Liver (tissue), 9 donors: ENCODE data around the gene PSMD1. TPM values are rescaled to one million over a fixed set of nuclear protein-coding genes. Genes with fewer than 3 reads are reported as not detected.
A peak's percentile ranks its signal among the peaks of the same experiment; 100 is the strongest.

Experiments used
- DNase-seq: peaks from one replicate; pipeline ENCODE4 v3.0.0-alpha.2; 2017; ENCODE audit warnings: low spot score
- H3K27ac ChIP-seq, 2 donors: one replicate each; pipeline ENCODE4 v1.7.0; 2013; ENCODE audit warnings: inconsistent platforms in 2 of 2, low read length in 2 of 2, control low read depth in 1 of 2, low read depth in 1 of 2, mild to moderate bottlenecking in 1 of 2
- H3K27me3 ChIP-seq, 4 donors: one replicate each; pipeline versions ENCODE4 v1.6.1 to v1.7.0; 2013; ENCODE audit warnings: low read length in 3 of 4, inconsistent platforms in 1 of 4, mild to moderate bottlenecking in 1 of 4, moderate library complexity in 1 of 4; ENCODE audit not compliant: control insufficient read depth in 4 of 4, insufficient read depth in 4 of 4
- H3K36me3 ChIP-seq, 4 donors: one replicate each; pipeline versions ENCODE4 v1.6.1 to v1.7.0; 2013; ENCODE audit warnings: low read length in 3 of 4, mild to moderate bottlenecking in 3 of 4, low read depth in 1 of 4, moderate library complexity in 1 of 4; ENCODE audit not compliant: control insufficient read depth in 4 of 4, insufficient read depth in 3 of 4
- H3K4me1 ChIP-seq, 4 donors: one replicate each; pipeline versions ENCODE4 v1.6.1 to v1.7.0; 2013; ENCODE audit warnings: low read length in 3 of 4, mild to moderate bottlenecking in 3 of 4, moderate library complexity in 1 of 4; ENCODE audit not compliant: control insufficient read depth in 4 of 4, insufficient read depth in 4 of 4
- H3K4me3 ChIP-seq, 3 donors: one replicate each; pipeline versions ENCODE4 v1.6.1 to v1.7.0; 2013; ENCODE audit warnings: low read length in 3 of 3, control low read depth in 1 of 3, low read depth in 1 of 3, mild to moderate bottlenecking in 1 of 3
- H3K9ac ChIP-seq, 2 donors: one replicate each; pipeline ENCODE4 v1.7.0; 2013; ENCODE audit warnings: low read length in 2 of 2, mild to moderate bottlenecking in 2 of 2, moderate library complexity in 2 of 2, control low read depth in 1 of 2, low read depth in 1 of 2
- H3K9me3 ChIP-seq, 4 donors: one replicate each; pipeline versions ENCODE4 v1.6.1 to v1.7.0; 2013; ENCODE audit warnings: low read length in 3 of 4; ENCODE audit not compliant: control insufficient read depth in 4 of 4
- ATF3 ChIP-seq: IDR thresholded peaks from 2 replicates; pipeline ENCODE4 v1.6.1; 2016; ENCODE audit warnings: antibody characterized with exemption
- CTCF ChIP-seq: fragments of 150-350 bp; IDR thresholded peaks from 2 replicates; pipeline ENCODE4 v1.5.1; 2017; ENCODE audit warnings: improper control_type of control experiment, low read depth, low read length; ENCODE audit not compliant: missing input control
- EGR1 ChIP-seq, 2 donors: IDR thresholded peaks; 2 replicates each; pipeline ENCODE4 v1.6.1; 2016 to 2018; ENCODE audit warnings: antibody characterized with exemption in 2 of 2, low read depth in 2 of 2
- FOXA1 ChIP-seq: IDR thresholded peaks from 2 replicates; pipeline ENCODE4 v1.6.1; 2016; ENCODE audit warnings: antibody characterized with exemption
- GABPA ChIP-seq, 2 donors: IDR thresholded peaks in 1 of 2; conservative IDR thresholded peaks in 1 of 2; 2 replicates each; pipeline ENCODE4 v1.6.1; 2016; ENCODE audit warnings: antibody characterized with exemption in 2 of 2, mild to moderate bottlenecking in 1 of 2, moderate library complexity in 1 of 2
- HNF4G ChIP-seq: IDR thresholded peaks from 2 replicates; pipeline ENCODE4 v1.6.1; 2016; ENCODE audit warnings: antibody characterized with exemption
- NR2F2 ChIP-seq: IDR thresholded peaks from 2 replicates; pipeline ENCODE4 v1.6.1; 2016; ENCODE audit warnings: antibody characterized with exemption
- RAD21 ChIP-seq, 2 donors: IDR thresholded peaks; 2 replicates each; pipeline ENCODE4 v1.6.1; 2016; ENCODE audit warnings: antibody characterized with exemption in 2 of 2, mild to moderate bottlenecking in 2 of 2
- REST ChIP-seq: IDR thresholded peaks from 2 replicates; pipeline ENCODE4 v1.6.1; 2016; ENCODE audit warnings: antibody characterized with exemption, mild to moderate bottlenecking
- RXRA ChIP-seq, 2 donors: IDR thresholded peaks; 2 replicates each; pipeline ENCODE4 v1.6.1; 2017 to 2018; ENCODE audit warnings: antibody characterized with exemption in 2 of 2, mild to moderate bottlenecking in 1 of 2
- SP1 ChIP-seq: IDR thresholded peaks from 2 replicates; pipeline ENCODE4 v1.6.1; 2018; ENCODE audit warnings: antibody characterized with exemption, mild to moderate bottlenecking
- YY1 ChIP-seq: IDR thresholded peaks from 2 replicates; pipeline ENCODE4 v1.6.1; 2016; ENCODE audit warnings: antibody characterized with exemption, mild to moderate bottlenecking
- ZBTB33 ChIP-seq: IDR thresholded peaks from 2 replicates; pipeline ENCODE4 v1.6.1; 2016; ENCODE audit warnings: antibody characterized with exemption
- WGBS: extraction: QIAGEN DNeasy Blood & Tissue Kit; methylation state at CpG from one replicate; pipeline ENCODE4 v1.1.7; 2013; 5-methylcytosine and 5-hydroxymethylcytosine counted together
- polyA plus RNA-seq, 2 donors: library from polyadenylated mRNA; stranded (reverse) in 1 of 2; unstranded in 1 of 2; fragments of 200-250 nt in 1 of 2; fragments of >200 nt in 1 of 2; fragmentation: Nextera tagmentation in 1 of 2; extraction: Ambion mirVana in 1 of 2; gene quantifications; one replicate each; pipeline versions ENCODE4 v1.2.1 to v1.2.3, GENCODE V29; 2013 to 2015
- total RNA-seq, 2 donors: library from RNA; depleted of rRNA; stranded (reverse); fragments of >200 nt; gene quantifications; one replicate each; pipeline ENCODE4 v1.2.3, GENCODE V29; 2014
- donor health status: healthy.
- donor health status: healthy.
- donor health status: healthy.
- donor health status: healthy.
- donor health status: healthy.

PSMD1 gene
- total and polyA plus RNA-seq, 4 donors: 31.7 to 83.3 (median 68.1) TPM

GRCh38 chr2:231159306-231159705 is 102.6 kb downstream of the PSMD1 start (continued):
- TF ChIP-seq ZBTB33: no peak
- TF ChIP-seq HNF4G: no peak
- no peak for TF ChIP-seq YY1

GRCh38 chr2:231160701-231161100 is 104.0 kb downstream of the PSMD1 start:
- 96% methylated on average over 5 of the region's 5 CpGs for WGBS
- TF ChIP-seq NR2F2 (no peak), REST (no peak), FOXA1 (no peak), SP1 (no peak), EGR1 (IDR thresholded peaks at IDR 0.05; ENCODE audit: low read depth in 2 of 2) (no peak), ATF3 (no peak)
- Histone ChIP-seq H3K4me3 (no peak overlapping the region), H3K27ac (no peak overlapping the region), H3K36me3 (peaks cover 1 to 29% (median 18%) of the 10 kb centered on the region in 4 donors), H3K9ac (no peak overlapping the region), H3K4me1 (no peaks in the 10 kb centered on the region), H3K9me3 (no peaks in the 10 kb centered on the region), H3K27me3 (no peaks in the 10 kb centered on the region)
- DNase-seq: no peak

- Histone ChIP-seq H3K36me3 (peaks cover 3 to 35% (median 24%) of the 10 kb centered on the region in 4 donors), H3K4me3 (no peak overlapping the region), H3K4me1 (no peaks in the 10 kb centered on the region), H3K27ac (no peak overlapping the region), H3K9ac (no peak overlapping the region), H3K9me3 (no peaks in the 10 kb centered on the region), H3K27me3 (no peaks in the 10 kb centered on the region)
- TF ChIP-seq GABPA (IDR thresholded peaks at IDR 0.05 in 1 of 2, conservative IDR thresholded peaks at IDR 0.05 in 1 of 2): no peak
- WGBS: 84% methylated on average over 7 of the region's 7 CpGs
- no peak for DNase-seq
Observed at GRCh38 chr2:231161252-231161839, 104.7 kb downstream of the PSMD1 start.

- WGBS: 73% methylated on average over 2 of the region's 2 CpGs
- Histone ChIP-seq H3K27ac (no peak overlapping the region), H3K4me1 (no peaks in the 10 kb centered on the region), H3K9me3 (no peaks in the 10 kb centered on the region), H3K9ac (no peak overlapping the region), H3K27me3 (no peaks in the 10 kb centered on the region), H3K36me3 (peaks cover 3 to 40% (median 30%) of the 10 kb centered on the region in 4 donors), H3K4me3 (no peak overlapping the region)
- TF ChIP-seq RXRA (IDR thresholded peaks at IDR 0.05) (no peak), RAD21 (IDR thresholded peaks at IDR 0.05) (no peak), NR2F2 (peak; percentile 36), YY1 (no peak), CTCF (no peak), FOXA1 (no peak)
- DNase-seq: no peak
Observed at GRCh38 chr2:231161877-231162329, 105.2 kb downstream of the PSMD1 start.
